ENCODE measurements around the gene PERM1.
"Not testable (repeated sequence)": the region's sequence is repeated elsewhere in the genome, so short reads cannot be mapped to it uniquely, and the experiment has no call there.

DNA sequence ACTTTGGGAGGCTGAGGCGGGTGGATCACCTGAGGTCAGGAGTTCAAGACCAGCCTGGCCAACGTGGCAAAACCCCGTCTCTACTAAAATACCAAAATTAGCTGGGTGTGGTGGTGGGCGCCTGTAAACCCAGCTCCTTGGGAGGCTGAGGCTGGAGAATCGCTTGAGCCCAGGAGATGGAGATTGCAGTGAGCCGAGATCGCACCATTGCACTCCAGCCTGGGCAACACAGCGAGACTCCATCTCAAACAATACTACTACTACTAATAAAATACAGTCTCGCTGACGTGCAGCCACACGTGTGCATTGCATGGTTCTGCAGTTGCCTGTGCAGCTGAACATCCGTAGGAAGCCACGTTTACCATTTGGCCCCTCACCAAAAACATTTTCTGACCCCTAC lies 35.1 kb downstream of the PERM1 start:
- TF ChIP-seq POLR2A, POLR2AphosphoS5, EP300 (IDR thresholded peaks at IDR 0.05): not testable (repeated sequence)
- TF ChIP-seq, protein P1, sequence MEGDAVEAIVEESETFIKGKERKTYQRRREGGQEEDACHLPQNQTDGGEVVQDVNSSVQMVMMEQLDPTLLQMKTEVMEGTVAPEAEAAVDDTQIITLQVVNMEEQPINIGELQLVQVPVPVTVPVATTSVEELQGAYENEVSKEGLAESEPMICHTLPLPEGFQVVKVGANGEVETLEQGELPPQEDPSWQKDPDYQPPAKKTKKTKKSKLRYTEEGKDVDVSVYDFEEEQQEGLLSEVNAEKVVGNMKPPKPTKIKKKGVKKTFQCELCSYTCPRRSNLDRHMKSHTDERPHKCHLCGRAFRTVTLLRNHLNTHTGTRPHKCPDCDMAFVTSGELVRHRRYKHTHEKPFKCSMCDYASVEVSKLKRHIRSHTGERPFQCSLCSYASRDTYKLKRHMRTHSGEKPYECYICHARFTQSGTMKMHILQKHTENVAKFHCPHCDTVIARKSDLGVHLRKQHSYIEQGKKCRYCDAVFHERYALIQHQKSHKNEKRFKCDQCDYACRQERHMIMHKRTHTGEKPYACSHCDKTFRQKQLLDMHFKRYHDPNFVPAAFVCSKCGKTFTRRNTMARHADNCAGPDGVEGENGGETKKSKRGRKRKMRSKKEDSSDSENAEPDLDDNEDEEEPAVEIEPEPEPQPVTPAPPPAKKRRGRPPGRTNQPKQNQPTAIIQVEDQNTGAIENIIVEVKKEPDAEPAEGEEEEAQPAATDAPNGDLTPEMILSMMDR (IDR thresholded peaks at IDR 0.05), result not testable (repeated sequence)

Measured in gastroesophageal sphincter (tissue), 3 donors.